HG03565 (cell line): Measurements from ENCODE around the gene LDLRAD4.

Experiments used
- ATAC-seq: cut with Tn5 transposase; IDR thresholded peaks from one replicate; pipeline ENCODE4 v1.9.1; 2021; ENCODE audit warnings: mild to moderate bottlenecking, moderate library complexity; ENCODE audit not compliant: unreplicated experiment

The LDLRAD4 gene

GRCh38 chr18:13302457-13303225 lies 84.1 kb downstream of the LDLRAD4 start:
- ATAC-seq = no peak

GRCh38 chr18:13303756-13304364 lies 85.3 kb downstream of the LDLRAD4 start:
- ATAC-seq = no peak

GRCh38 chr18:13305301-13305700 lies 86.7 kb downstream of the LDLRAD4 start:
- ATAC-seq = no peak

- no peak for ATAC-seq
These were observed 88.0 kb downstream of the LDLRAD4 start for GRCh38 chr18:13306583-13306982.

GRCh38 chr18:13308369-13308768 lies 89.8 kb downstream of the LDLRAD4 start:
- no peak for ATAC-seq

GRCh38 chr18:13309031-13309747 lies 90.6 kb downstream of the LDLRAD4 start:
- no peak for ATAC-seq

GRCh38 chr18:13309748-13310670 lies 91.4 kb downstream of the LDLRAD4 start:
- ATAC-seq = no peak

- ATAC-seq = no peak
These were observed 92.6 kb downstream of the LDLRAD4 start for GRCh38 chr18:13311193-13311592.

GRCh38 chr18:13312515-13312914 lies 94.0 kb downstream of the LDLRAD4 start:
- no peak for ATAC-seq

- ATAC-seq = no peak
These were observed 94.6 kb downstream of the LDLRAD4 start for GRCh38 chr18:13313006-13313686.

GRCh38 chr18:13315000-13315399 lies 96.4 kb downstream of the LDLRAD4 start:
- ATAC-seq = no peak

GRCh38 chr18:13316063-13316462 lies 97.5 kb downstream of the LDLRAD4 start:
- ATAC-seq = no peak

- ATAC-seq = no peak
These were observed 99.2 kb downstream of the LDLRAD4 start for GRCh38 chr18:13317801-13318200.

- ATAC-seq = no peak
These were observed 100.4 kb downstream of the LDLRAD4 start for GRCh38 chr18:13318731-13319501.

GRCh38 chr18:13319629-13320028 lies 101.1 kb downstream of the LDLRAD4 start:
- no peak for ATAC-seq

GRCh38 chr18:13320096-13320495 lies 101.5 kb downstream of the LDLRAD4 start:
- no peak for ATAC-seq

GRCh38 chr18:13320891-13321425 lies 102.4 kb downstream of the LDLRAD4 start:
- ATAC-seq = no peak

- ATAC-seq = no peak
These were observed 103.4 kb downstream of the LDLRAD4 start for GRCh38 chr18:13321923-13322322.

- no peak for ATAC-seq
These were observed 104.6 kb downstream of the LDLRAD4 start for GRCh38 chr18:13323186-13323585.
